H1 (cell line): Measurements from ENCODE around the gene ZFP64. TPM values are rescaled to one million over a fixed set of nuclear protein-coding genes. Genes with fewer than 3 reads are reported as not detected.
A peak's percentile ranks its signal among the peaks of the same experiment; 100 is the strongest.

Source experiments
- CTCF ChIA-PET: fragments of 300-600 bp; sonication (Branson Sonifier 250); formaldehyde crosslinking; loops from one replicate; lab custom pipeline; 2021; ENCODE audit not compliant: partially characterized antibody; lab: Charles Lee
- POLR2A ChIA-PET: fragments of 300-600 bp; sonication (Branson Sonifier 250); formaldehyde crosslinking; loops from one replicate; lab custom pipeline; 2021; ENCODE audit warnings: inconsistent platforms; ENCODE audit not compliant: partially characterized antibody; lab: Charles Lee
- DNase-seq, 2 experiments: peaks; one replicate each; pipeline versions ENCODE4 v3.0.0 to v3.0.0-alpha.2; 2010 to 2022; ENCODE audit warnings: low spot score in 2 of 2, low read depth in 1 of 2, mixed read lengths in 1 of 2
- FAIRE-seq: peaks from 2 replicates; lab custom pipeline; 2011; peaks lifted over from hg19 to GRCh38; lab: Jason Lieb, UNC
- H2AFZ ChIP-seq: 2 replicates; pipeline ENCODE4 v1.8.1; 2012; ENCODE audit warnings: low read length, inconsistent platforms
- H2AK5ac ChIP-seq: 2 replicates; pipeline ENCODE4 v1.6.1; 2013; ENCODE audit warnings: low read depth, low read length
- H2BK120ac ChIP-seq: replicated peaks from 2 replicates; pipeline ENCODE3; 2013; ENCODE audit warnings: low read depth, low read length, inconsistent platforms
- H2BK12ac ChIP-seq: 2 replicates; pipeline ENCODE4 v1.6.1; 2013; ENCODE audit warnings: low read depth, low read length
- H2BK15ac ChIP-seq: 2 replicates; pipeline ENCODE4 v1.6.1; 2013; ENCODE audit warnings: low read length
- H2BK20ac ChIP-seq: 2 replicates; pipeline ENCODE4 v1.6.1; 2013; ENCODE audit warnings: low read length
- H2BK5ac ChIP-seq: 2 replicates; pipeline ENCODE4 v1.6.1; 2013; ENCODE audit warnings: low read depth, low read length
- H3K14ac ChIP-seq: 2 replicates; pipeline ENCODE4 v1.6.1; 2013; ENCODE audit warnings: inconsistent platforms; ENCODE audit not compliant: insufficient read length
- H3K18ac ChIP-seq: 2 replicates; pipeline ENCODE4 v1.6.1; 2013; ENCODE audit warnings: low read length; ENCODE audit errors: extremely low read depth
- H3K23ac ChIP-seq: 2 replicates; pipeline ENCODE4 v1.6.1; 2013; ENCODE audit warnings: inconsistent platforms; ENCODE audit not compliant: insufficient read length
- H3K23me2 ChIP-seq: 2 replicates; pipeline ENCODE4 v1.6.1; 2013; ENCODE audit warnings: low read depth, low read length
- H3K27ac ChIP-seq: 2 replicates; pipeline ENCODE4 v1.6.1; 2011; ENCODE audit warnings: low read depth, low read length, inconsistent platforms
- H3K27me3 ChIP-seq, 4 experiments: replicated peaks in 1 of 4; 1 replicate in 1 of 4; 2 replicates in 3 of 4; pipeline versions ENCODE4 v1.6.1 to v1.8.1; 2011 to 2013; ENCODE audit warnings: low read length in 3 of 4, mild to moderate bottlenecking in 3 of 4, inconsistent platforms in 2 of 4, mixed read lengths in 2 of 4, moderate library complexity in 1 of 4; ENCODE audit not compliant: control insufficient read depth in 3 of 4, insufficient read depth in 3 of 4; ENCODE audit errors: extremely low read depth in 1 of 4
- H3K36me3 ChIP-seq, 4 experiments: 2 replicates each; pipeline versions ENCODE4 v1.6.1 to v1.8.1; 2011 to 2013; ENCODE audit warnings: mild to moderate bottlenecking in 4 of 4, low read length in 3 of 4, moderate library complexity in 2 of 4, control low read depth in 1 of 4, inconsistent platforms in 1 of 4; ENCODE audit not compliant: insufficient read depth in 4 of 4, control insufficient read depth in 2 of 4
- H3K4ac ChIP-seq: replicated peaks from 2 replicates; pipeline ENCODE3; 2013; ENCODE audit warnings: low read length, low read depth, mixed read lengths, inconsistent platforms; ENCODE audit not compliant: insufficient read length
- H3K4me1 ChIP-seq, 4 experiments: replicated peaks in 1 of 4; 1 replicate in 1 of 4; 2 replicates in 3 of 4; pipeline versions ENCODE4 v1.6.1 to v1.8.1; 2011 to 2013; ENCODE audit warnings: low read length in 3 of 4, inconsistent platforms in 2 of 4, mixed read lengths in 1 of 4; ENCODE audit not compliant: insufficient read depth in 4 of 4, control insufficient read depth in 3 of 4
- H3K4me2 ChIP-seq, 2 experiments: 2 replicates each; pipeline versions ENCODE4 v1.6.1 to v1.8.1; 2011 to 2013; ENCODE audit warnings: low read depth in 2 of 2, low read length in 2 of 2, control low read depth in 1 of 2, inconsistent platforms in 1 of 2, mild to moderate bottlenecking in 1 of 2; ENCODE audit not compliant: insufficient read depth in 1 of 2
- H3K4me3 ChIP-seq, 4 experiments: fragments of 200-600, 300-600 bp in 1 of 4; sonication (generic), shearing (Covaris generic), sonication (Bioruptor Twin) in 1 of 4; 2 replicates each; pipeline versions ENCODE4 v1.5.1 to v1.8.1; 2011 to 2016; ENCODE audit warnings: low read length in 4 of 4, low read depth in 3 of 4, control low read depth in 2 of 4, inconsistent platforms in 2 of 4, mild to moderate bottlenecking in 2 of 4, mixed read lengths in 1 of 4, moderate library complexity in 1 of 4; ENCODE audit not compliant: insufficient read depth in 2 of 4; ENCODE audit errors: extremely low read depth in 1 of 4
- H3K56ac ChIP-seq: replicated peaks from 2 replicates; pipeline ENCODE3; 2013; ENCODE audit warnings: low read depth, mild to moderate bottlenecking, mixed read lengths, low read length, inconsistent platforms; ENCODE audit not compliant: insufficient read length
- H3K79me1 ChIP-seq: 2 replicates; pipeline ENCODE4 v1.6.1; 2013; ENCODE audit warnings: low read depth, low read length, control low read depth
- H3K79me2 ChIP-seq, 2 experiments: 2 replicates each; pipeline versions ENCODE4 v1.6.1 to v1.8.1; 2012 to 2013; ENCODE audit warnings: low read length in 2 of 2, mild to moderate bottlenecking in 2 of 2, inconsistent platforms in 1 of 2; ENCODE audit not compliant: insufficient read depth in 2 of 2, control insufficient read depth in 1 of 2
- H3K9ac ChIP-seq, 4 experiments: replicated peaks in 1 of 4; 1 replicate in 1 of 4; 2 replicates in 3 of 4; pipeline versions ENCODE4 v1.6.1 to v1.8.1; 2011 to 2013; ENCODE audit warnings: low read depth in 3 of 4, low read length in 3 of 4, control low read depth in 2 of 4, mild to moderate bottlenecking in 2 of 4, moderate library complexity in 2 of 4, inconsistent platforms in 1 of 4; ENCODE audit errors: extremely low read depth in 1 of 4
- H3K9me3 ChIP-seq, 2 experiments: 2 replicates each; pipeline versions ENCODE4 v1.6.1 to v1.8.1; 2012 to 2013; ENCODE audit warnings: mild to moderate bottlenecking in 2 of 2, moderate library complexity in 2 of 2, control low read depth in 1 of 2, inconsistent platforms in 1 of 2, low read depth in 1 of 2, low read length in 1 of 2, mixed read lengths in 1 of 2; ENCODE audit not compliant: insufficient read depth in 2 of 2
- H4K20me1 ChIP-seq, 2 experiments: replicated peaks in 1 of 2; 2 replicates each; pipeline versions ENCODE3 to v1.8.1; 2011 to 2013; ENCODE audit warnings: inconsistent platforms in 2 of 2, low read length in 2 of 2, mild to moderate bottlenecking in 1 of 2; ENCODE audit not compliant: insufficient read depth in 2 of 2, control insufficient read depth in 1 of 2
- H4K5ac ChIP-seq: 2 replicates; pipeline ENCODE4 v1.6.1; 2013; ENCODE audit warnings: low read length, low read depth, mixed read lengths, inconsistent platforms; ENCODE audit not compliant: insufficient read length
- H4K8ac ChIP-seq: 2 replicates; pipeline ENCODE4 v1.8.0; 2013; ENCODE audit warnings: mild to moderate bottlenecking, moderate library complexity, low read length, inconsistent platforms; ENCODE audit not compliant: insufficient read depth; ENCODE audit errors: extremely low read depth
- H4K91ac ChIP-seq: replicated peaks from 2 replicates; pipeline ENCODE3; 2013; ENCODE audit warnings: low read length, mixed read lengths, inconsistent platforms; ENCODE audit not compliant: insufficient read length
- EGR1 ChIP-seq: IDR thresholded peaks from 2 replicates; pipeline ENCODE4 v1.6.1; 2011; ENCODE audit warnings: low read depth, low read length, borderline replicate concordance
- HDAC6 ChIP-seq: IDR thresholded peaks from one replicate; pipeline ENCODE4 v1.7.1; 2012; ENCODE audit warnings: low read depth, mild to moderate bottlenecking, inconsistent platforms, low read length, moderate library complexity
- RFX5 ChIP-seq: IDR thresholded peaks from 2 replicates; pipeline ENCODE4 v1.6.1; 2011; ENCODE audit warnings: low read depth, low read length, improper control_type of control experiment, borderline replicate concordance
- TAF7 ChIP-seq: optimal IDR thresholded peaks from 2 replicates; pipeline ENCODE3; 2011; ENCODE audit warnings: low read depth, mild to moderate bottlenecking, inconsistent platforms, low read length, moderate library complexity, borderline replicate concordance
- TCF12 ChIP-seq: IDR thresholded peaks from 2 replicates; pipeline ENCODE4 v1.6.1; 2011; ENCODE audit warnings: low read depth, mild to moderate bottlenecking, low read length
- WGBS, 2 experiments: shearing (Covaris generic) in 1 of 2; methylation state at CpG; one replicate each; pipeline versions ENCODE4 v1.1.6 to v1.1.7; 2013 to 2015; ENCODE audit warnings: low lambda C conversion rate in 2 of 2, mixed read lengths in 2 of 2, inconsistent platforms in 1 of 2, low coverage in 1 of 2, missing lambda C conversion rate in 1 of 2; ENCODE audit not compliant: insufficient replicate concordance in 2 of 2, insufficient coverage in 1 of 2, insufficient read length in 1 of 2; ENCODE audit errors: extremely low coverage in 1 of 2, missing lambda C conversion rate in 1 of 2; 5-methylcytosine and 5-hydroxymethylcytosine counted together
- polyA plus RNA-seq, 7 experiments: library from polyadenylated mRNA; depleted of rRNA in 3 of 7; stranded (reverse) in 5 of 7; unstranded in 2 of 7; fragments of >200 nt in 5 of 7; fragments of 200-250 nt in 2 of 7; gene quantifications; 1 replicate in 5 of 7; 2 replicates in 1 of 7; 4 replicates in 1 of 7; pipeline versions ENCODE4 v1.2.1 to v1.2.3, GENCODE V29; 2011 to 2013; ENCODE audit warnings: missing spikeins in 2 of 7, mixed read lengths in 2 of 7
- total RNA-seq: library from RNA; stranded (reverse); fragmentation: NEBNext Ultra II Directional; extraction: Animal tissue kit (Norgen Biotek cat#: 25700); gene quantifications from 2 replicates; pipeline ENCODE4 v1.2.1, GENCODE V29; 2021

The ZFP64 gene
- total and polyA plus RNA-seq, 2 of the 8 experiments (the other 6 are each of a cell fraction or from before 2014, with no cell fraction given), result 25.3 to 43.7 TPM

DNA sequence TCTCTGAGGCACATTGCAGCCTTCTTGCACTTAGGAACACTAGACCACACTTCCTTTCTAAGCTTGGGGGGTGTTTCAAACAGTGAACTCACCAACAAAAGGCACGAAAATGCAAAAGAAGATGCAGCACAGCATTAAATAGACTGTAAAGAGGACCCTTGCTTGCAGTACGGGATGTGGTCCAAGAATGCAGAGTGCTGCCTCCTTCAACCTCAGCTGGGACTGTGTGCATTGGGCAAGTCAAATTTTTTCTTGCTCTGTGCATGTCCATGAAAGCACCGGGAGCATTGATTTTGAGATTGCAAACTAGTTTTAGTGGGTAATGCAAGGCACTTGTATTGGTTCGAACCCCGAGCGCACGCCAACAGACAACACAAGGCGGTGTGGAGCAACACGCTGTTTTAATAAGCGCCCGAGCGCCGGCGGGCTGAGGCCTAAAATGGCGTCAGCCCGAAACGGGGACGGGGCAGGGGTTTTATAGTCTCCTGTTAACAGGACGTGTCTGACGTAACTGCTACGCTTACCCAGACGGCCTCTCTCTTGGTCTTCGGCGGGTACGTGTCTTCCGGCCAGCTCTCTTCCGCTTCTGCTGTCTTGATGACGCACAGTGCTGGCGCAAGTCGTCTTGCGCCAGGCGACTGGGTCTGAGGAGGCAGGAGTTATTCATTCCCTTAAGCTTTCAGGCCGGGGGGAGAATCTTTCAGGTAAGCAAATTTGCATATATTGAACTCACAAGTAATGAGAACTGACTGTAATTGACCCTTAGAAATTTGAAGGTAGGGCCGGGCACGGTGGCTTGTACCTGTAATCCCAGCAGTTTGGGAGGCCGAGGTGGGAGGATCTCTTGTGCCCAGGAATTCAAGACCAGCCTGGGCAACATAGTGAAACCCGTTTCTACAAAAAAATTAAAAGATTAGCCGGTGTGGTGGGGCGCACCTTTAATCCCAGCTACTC is 18.7 kb upstream of the ZFP64 start:
- Histone ChIP-seq H2AFZ (peak overlapping the region; percentile 90), H3K23ac (no peak overlapping the region), H4K8ac (no peak overlapping the region), H3K9ac (no peak overlapping the region; a peak in 1 of 7 replicates), H4K20me1 (no peaks in the 10 kb centered on the region), H2BK5ac (no peak overlapping the region), H3K79me1 (no peaks in the 10 kb centered on the region), H3K27me3 (no peaks in the 10 kb centered on the region), H3K4me2 (peak overlapping the region; percentile 10 to 16; a peak in 1 of 4 replicates), H3K4me1 (peaks cover 0 to 12% (median 9%) of the 10 kb centered on the region in 4 experiments; a peak in 6 of 7 replicates), H3K56ac (no peak overlapping the region), H3K4me3 (peak overlapping the region in 1 of 4 experiments; percentile 33; a peak in 1 of 8 replicates), H2BK12ac (peak overlapping the region; percentile 31; the same call in 1 of the 2 replicates), H4K5ac (no peak overlapping the region), H3K27ac (no peak overlapping the region), H4K91ac (no peak overlapping the region), H3K14ac (no peak overlapping the region), H3K79me2 (no peaks in the 10 kb centered on the region), H3K18ac (peak overlapping the region; percentile 38), H2BK120ac (peak overlapping the region; percentile 66), H3K9me3 (peaks cover 0 to 6% of the 10 kb centered on the region in 2 experiments; a peak in 1 of 4 replicates), H3K4ac (no peak overlapping the region), H2BK20ac (no peak overlapping the region), H3K23me2 (no peaks in the 10 kb centered on the region), H2AK5ac (no peak overlapping the region; the same call in 1 of the 2 replicates), H3K36me3 (no peaks in the 10 kb centered on the region), H2BK15ac (peak overlapping the region; percentile 74; the same call in 1 of the 2 replicates)
- no peak for DNase-seq
- CTCF ChIA-PET, result interaction anchor here (0.6 to 1.0 kb wide), 4 partner anchors 8 to 127 kb away, joined by 3 read pairs; no protein-coding TSS in a partner anchor
- no peak for FAIRE-seq
- 92% methylated on average over 36 of the region's 39 CpGs; no CpG with 5 or more reads in 1 of the 2 experiments for WGBS, 2 experiments
- POLR2A ChIA-PET, result interaction anchor here (0.8 to 1.7 kb wide), 3 partner anchors 19 to 180 kb away, joined by 3 to 6 read pairs (median 3); partner anchors contain the start of gene ZFP64
- TF ChIP-seq HDAC6, result no peak
- TF ChIP-seq EGR1, result no peak
- TF ChIP-seq TAF7, result no peak
- no peak for TF ChIP-seq TCF12
- TF ChIP-seq RFX5, result no peak
